ENCODE results near the gene PCDHB4.
"Not testable (repeated sequence)": the region's sequence is repeated elsewhere in the genome, so short reads cannot be mapped to it uniquely, and the experiment has no call there.

PCDHB4 gene

GRCh38 chr5:141150224-141150992, 28.8 kb downstream of the PCDHB4 start:
- no peak for DNase-seq

- DNase-seq: no peak
Measured at GRCh38 chr5:141150993-141151325, 29.3 kb downstream of the PCDHB4 start.

GRCh38 chr5:141151632-141152031, 30.0 kb downstream of the PCDHB4 start:
- not testable (repeated sequence) for DNase-seq

GRCh38 chr5:141152096-141152495, 30.5 kb downstream of the PCDHB4 start:
- not testable (repeated sequence) for DNase-seq

GRCh38 chr5:141155540-141156374, 34.1 kb downstream of the PCDHB4 start:
- no peak for DNase-seq

- not testable (repeated sequence) for DNase-seq
Measured at GRCh38 chr5:141157356-141157755, 35.7 kb downstream of the PCDHB4 start.

- not testable (repeated sequence) for DNase-seq
Measured at GRCh38 chr5:141157901-141158300, 36.3 kb downstream of the PCDHB4 start.

GRCh38 chr5:141172381-141173204, 51.0 kb downstream of the PCDHB4 start, which contains the start of gene PCDHB7:
PCDHB7 (plus strand) TSS chr5:141172644; CDS start chr5:141172836, 192 bp downstream.
- no peak for DNase-seq

- DNase-seq: not testable (repeated sequence)
Measured at GRCh38 chr5:141174291-141175104, 52.9 kb downstream of the PCDHB4 start.
